Fibroblast of pulmonary artery (primary cell): ENCODE data around the gene HIVEP3.

ENCODE experiments used
- DNase-seq: peaks from one replicate; pipeline ENCODE4 v3.0.0-alpha.2; 2010; ENCODE audit warnings: low read depth
- H3K4me3 ChIP-seq: replicated peaks from 2 replicates; pipeline ENCODE4 v1.5.1; 2011; ENCODE audit warnings: low read depth, mild to moderate bottlenecking, control low read depth, low read length, moderate library complexity
- CTCF ChIP-seq: IDR thresholded peaks from 2 replicates; pipeline ENCODE4 v1.5.1; 2011; ENCODE audit warnings: mild to moderate bottlenecking, control low read depth, low read length, inconsistent platforms; ENCODE audit errors: missing control alignments

The HIVEP3 gene

GRCh38 chr1:41941381-41941780 is 22.7 kb upstream of the HIVEP3 start:
- DNase-seq, result no peak
- TF ChIP-seq CTCF, result no peak

GRCh38 chr1:41939194-41939593 is 20.5 kb upstream of the HIVEP3 start:
- no peak for TF ChIP-seq CTCF
- H3K4me3 ChIP-seq, result no peak overlapping the region
- DNase-seq, result no peak

More at GRCh38 chr1:41941381-41941780, 22.7 kb upstream of the HIVEP3 start:
- no peak overlapping the region for H3K4me3 ChIP-seq

GRCh38 chr1:41936107-41936506 is 17.4 kb upstream of the HIVEP3 start:
- no peak overlapping the region for H3K4me3 ChIP-seq
- no peak for DNase-seq
- no peak for TF ChIP-seq CTCF

DNA sequence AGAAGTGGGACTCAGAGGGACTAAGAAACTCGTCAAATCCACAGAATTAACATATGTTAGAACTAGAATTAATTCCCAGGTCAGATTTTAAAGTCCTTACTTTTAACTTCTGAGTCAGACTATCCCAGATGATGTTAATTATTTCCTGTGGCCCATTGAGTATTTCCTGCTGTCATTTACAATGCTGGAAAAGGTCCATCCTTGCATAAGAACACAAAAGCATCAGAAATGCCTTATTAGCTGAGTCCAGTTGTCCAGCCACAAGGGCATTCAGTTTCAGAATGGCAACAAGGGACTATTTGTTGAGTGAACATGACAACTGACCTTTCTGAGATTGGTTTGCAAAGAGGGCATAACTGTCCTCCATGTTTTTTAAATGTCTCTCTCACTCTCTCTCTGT is 16.5 kb upstream of the HIVEP3 start:
- H3K4me3 ChIP-seq, result no peak overlapping the region
- DNase-seq, result peak; percentile 69
- TF ChIP-seq CTCF, result no peak

GRCh38 chr1:41933106-41933505 is 14.4 kb upstream of the HIVEP3 start:
- no peak for TF ChIP-seq CTCF
- H3K4me3 ChIP-seq, result no peak overlapping the region
- DNase-seq, result no peak

- TF ChIP-seq CTCF, result no peak
- H3K4me3 ChIP-seq, result no peak overlapping the region
- no peak for DNase-seq
These were observed 12.9 kb upstream of the HIVEP3 start for GRCh38 chr1:41931578-41931977.

DNA sequence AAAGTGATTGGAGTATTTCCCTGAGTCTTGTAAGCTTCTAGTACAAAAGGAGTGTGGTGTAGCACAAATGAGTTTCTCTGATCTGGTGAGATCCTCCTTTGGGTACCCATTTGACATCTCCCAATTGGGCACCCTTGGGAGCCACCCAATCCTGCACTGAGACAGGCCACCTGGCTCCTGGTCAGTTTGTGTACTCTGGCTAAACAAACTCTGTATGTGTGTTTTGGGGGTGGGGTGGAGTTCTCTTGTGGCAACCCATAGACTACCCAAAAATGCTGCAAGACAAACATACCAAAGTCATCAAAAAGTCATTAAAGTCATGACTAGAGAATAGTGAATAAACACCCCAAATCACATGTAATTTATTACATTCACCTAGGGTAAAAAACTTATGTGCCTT is 8.4 kb upstream of the HIVEP3 start:
- no peak for DNase-seq
- TF ChIP-seq CTCF, result no peak
- no peak overlapping the region for H3K4me3 ChIP-seq
